ENCODE measurements around the gene MAGED4. TPM values are rescaled to one million over a fixed set of nuclear protein-coding genes. Genes with fewer than 3 reads are reported as not detected.

The MAGED4 gene, protein sequence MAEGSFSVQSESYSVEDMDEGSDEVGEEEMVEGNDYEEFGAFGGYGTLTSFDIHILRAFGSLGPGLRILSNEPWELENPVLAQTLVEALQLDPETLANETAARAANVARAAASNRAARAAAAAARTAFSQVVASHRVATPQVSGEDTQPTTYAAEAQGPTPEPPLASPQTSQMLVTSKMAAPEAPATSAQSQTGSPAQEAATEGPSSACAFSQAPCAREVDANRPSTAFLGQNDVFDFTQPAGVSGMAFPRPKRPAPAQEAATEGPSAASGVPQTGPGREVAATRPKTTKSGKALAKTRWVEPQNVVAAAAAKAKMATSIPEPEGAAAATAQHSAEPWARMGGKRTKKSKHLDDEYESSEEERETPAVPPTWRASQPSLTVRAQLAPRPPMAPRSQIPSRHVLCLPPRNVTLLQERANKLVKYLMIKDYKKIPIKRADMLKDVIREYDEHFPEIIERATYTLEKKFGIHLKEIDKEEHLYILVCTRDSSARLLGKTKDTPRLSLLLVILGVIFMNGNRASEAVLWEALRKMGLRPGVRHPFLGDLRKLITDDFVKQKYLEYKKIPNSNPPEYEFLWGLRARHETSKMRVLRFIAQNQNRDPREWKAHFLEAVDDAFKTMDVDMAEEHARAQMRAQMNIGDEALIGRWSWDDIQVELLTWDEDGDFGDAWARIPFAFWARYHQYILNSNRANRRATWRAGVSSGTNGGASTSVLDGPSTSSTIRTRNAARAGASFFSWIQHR
- 3.1 and 6.6 TPM in 2 replicates for total RNA-seq

DNA sequence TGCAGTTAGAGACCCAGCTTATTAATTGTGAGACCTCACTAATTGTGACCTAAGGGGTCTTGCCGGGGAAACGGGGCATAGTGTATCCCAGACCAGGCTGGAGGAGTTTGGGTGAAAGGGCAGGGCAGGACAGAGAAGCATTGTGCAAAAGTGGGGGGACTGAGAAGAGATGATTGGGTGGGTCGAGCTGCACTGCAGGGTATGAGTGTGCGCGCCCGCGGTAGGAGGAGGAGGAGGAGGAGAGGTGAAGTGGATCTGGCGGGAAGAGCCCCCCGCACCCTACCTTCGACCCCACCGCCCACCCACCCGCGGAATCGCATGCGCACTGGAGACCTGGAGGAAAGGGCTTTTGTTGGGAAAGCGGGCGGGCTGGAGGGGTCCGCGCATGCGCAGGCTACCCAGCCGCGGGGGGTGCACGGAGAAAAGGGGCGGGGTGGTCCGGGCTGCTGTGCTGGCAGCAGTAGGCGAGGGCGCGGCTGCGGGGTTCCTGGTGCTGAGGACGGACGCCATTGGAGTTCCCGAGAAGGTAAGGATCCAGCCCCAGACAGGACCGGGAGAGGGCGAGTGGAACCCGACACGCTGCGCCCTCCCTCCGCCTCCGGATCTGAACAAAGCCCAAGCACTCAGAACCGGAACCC is at the start of gene MAGED4:
Gene MAGED4, plus strand, starts transcription at position 449 of the 638 bp plus-strand sequence. CDS start 1,035 bp downstream, outside the sequence.

Other genes with a start within 250 kb of the MAGED4 start
- 0.63 and 4.7 TPM in 2 replicates for gene MAGED4B, start 115.7 kb upstream of the MAGED4 start, total RNA-seq
- gene XAGE2, start 184.1 kb downstream of the MAGED4 start, total RNA-seq = not detected in 2 replicates